Neural progenitor cell (in vitro differentiated cells): ENCODE results near the gene TUFT1. TPM values are rescaled to one million over a fixed set of nuclear protein-coding genes. Genes with fewer than 3 reads are reported as not detected.

ENCODE experiments used
- DNase-seq: peaks from one replicate; pipeline ENCODE4 v3.0.0-alpha.2; 2016; ENCODE audit warnings: low spot score
- H2AFZ ChIP-seq: fragments of 200-600 bp; sonication (generic); replicated peaks from 2 replicates; pipeline ENCODE4 v1.6.1; 2016; ENCODE audit warnings: antibody characterized with exemption
- H3F3A ChIP-seq: fragments of 200-600 bp; sonication (generic); 2 replicates; pipeline ENCODE4 v1.6.1; 2016; ENCODE audit warnings: antibody characterized with exemption, low read depth
- H3K27ac ChIP-seq: fragments of 200-600 bp; sonication (generic); 2 replicates; pipeline ENCODE4 v1.5.1; 2016; ENCODE audit warnings: mild to moderate bottlenecking
- H3K27me3 ChIP-seq: fragments of 200-600 bp; sonication (generic); 2 replicates; pipeline ENCODE4 v1.6.1; 2016; ENCODE audit warnings: mild to moderate bottlenecking, moderate library complexity
- H3K36me3 ChIP-seq: fragments of 200-600 bp; sonication (generic); 2 replicates; pipeline ENCODE4 v1.5.1; 2016
- H3K4me1 ChIP-seq: fragments of 200-600 bp; sonication (generic); 2 replicates; pipeline ENCODE4 v1.6.1; 2016; ENCODE audit warnings: mixed run types
- H3K4me2 ChIP-seq: fragments of 200-600 bp; sonication (generic); 2 replicates; pipeline ENCODE4 v1.6.1; 2016
- H3K4me3 ChIP-seq: fragments of 200-600 bp; sonication (generic); 2 replicates; pipeline ENCODE4 v1.5.1; 2016
- H3K79me2 ChIP-seq: fragments of 200-600 bp; sonication (generic); 2 replicates; pipeline ENCODE4 v1.6.1; 2016; ENCODE audit warnings: low read depth
- H3K9ac ChIP-seq: fragments of 200-600 bp; sonication (generic); 2 replicates; pipeline ENCODE4 v1.6.1; 2016
- H3K9me3 ChIP-seq: fragments of 200-600 bp; sonication (generic); 2 replicates; pipeline ENCODE4 v1.5.1; 2016; ENCODE audit warnings: low read depth
- H4K20me1 ChIP-seq: fragments of 200-600 bp; sonication (generic); 2 replicates; pipeline ENCODE4 v1.6.1; 2016; ENCODE audit warnings: low read depth
- H3K27ac Mint-ChIP-seq: 3 replicates; pipeline ENCODE4 v1.8.0; 2021; ENCODE audit warnings: mixed read lengths
- H3K27me3 Mint-ChIP-seq: 2 replicates; pipeline ENCODE4 v1.8.0; 2022; ENCODE audit warnings: low read depth, mild to moderate bottlenecking, inconsistent platforms, moderate library complexity, mixed read lengths; ENCODE audit not compliant: insufficient read depth
- H3K36me3 Mint-ChIP-seq: 3 replicates; pipeline ENCODE4 v1.8.0; 2021; ENCODE audit warnings: mixed read lengths
- H3K4me1 Mint-ChIP-seq: 3 replicates; pipeline ENCODE4 v1.8.0; 2021; ENCODE audit warnings: mixed read lengths
- H3K4me3 Mint-ChIP-seq: 3 replicates; pipeline ENCODE4 v1.8.0; 2021; ENCODE audit warnings: mild to moderate bottlenecking, moderate library complexity, mixed read lengths
- H3K9me3 Mint-ChIP-seq: 3 replicates; pipeline ENCODE4 v1.8.0; 2020; ENCODE audit warnings: mixed read lengths
- CTCF ChIP-seq: fragments of 200-600 bp; sonication (generic); IDR thresholded peaks from 2 replicates; pipeline ENCODE4 v1.5.1; 2017; ENCODE audit warnings: antibody characterized with exemption, mild to moderate bottlenecking
- EZH2 ChIP-seq: fragments of 200-600 bp; sonication (generic); IDR thresholded peaks from 2 replicates; pipeline ENCODE4 v1.6.1; 2017; ENCODE audit warnings: antibody characterized with exemption, mild to moderate bottlenecking, moderate library complexity
- EZH2phosphoT487 ChIP-seq: fragments of 200-600 bp; sonication (generic); IDR thresholded peaks from 2 replicates; pipeline ENCODE4 v1.6.1; 2017; ENCODE audit warnings: antibody characterized with exemption
- total RNA-seq: library from RNA; depleted of rRNA; stranded (reverse); fragments of >200 nt; gene quantifications from 2 replicates; pipeline ENCODE4 v1.2.3, GENCODE V29; 2015; ENCODE audit warnings: low replicate concordance

Gene TUFT1
- total RNA-seq, 1 donor from 2014 or later, result 9.3 TPM

GRCh38 chr1:151585622-151586021 is 45.5 kb downstream of the TUFT1 start:
- H3K27me3 Mint-ChIP-seq, result peaks cover 2% of the 10 kb centered on the region
- Histone ChIP-seq H3K4me3 (no peak overlapping the region), H3K9me3 (no peaks in the 10 kb centered on the region), H3K36me3 (no peaks in the 10 kb centered on the region), H2AFZ (no peak overlapping the region), H3F3A (no peaks in the 10 kb centered on the region), H3K9ac (no peak overlapping the region), H4K20me1 (no peaks in the 10 kb centered on the region), H3K4me1 (peaks cover 9% of the 10 kb centered on the region), H3K27me3 (no peaks in the 10 kb centered on the region), H3K79me2 (no peaks in the 10 kb centered on the region), H3K27ac (no peak overlapping the region), H3K4me2 (no peak overlapping the region)
- H3K36me3 Mint-ChIP-seq, result peaks cover 2% of the 10 kb centered on the region
- DNase-seq, result no peak
- H3K9me3 Mint-ChIP-seq, result peaks cover 2% of the 10 kb centered on the region
- no peak for TF ChIP-seq EZH2phosphoT487
- no peak for TF ChIP-seq CTCF
- TF ChIP-seq EZH2, result no peak
- H3K27ac Mint-ChIP-seq, result no peak overlapping the region
- no peak overlapping the region for H3K4me3 Mint-ChIP-seq
- H3K4me1 Mint-ChIP-seq, result peaks cover 5% of the 10 kb centered on the region

- Mint-ChIP-seq H3K4me1 (peaks cover 7% of the 10 kb centered on the region), H3K27ac (no peak overlapping the region), H3K4me3 (no peak overlapping the region), H3K9me3 (peaks cover 4% of the 10 kb centered on the region), H3K36me3 (no peaks in the 10 kb centered on the region), H3K27me3 (peaks cover 2% of the 10 kb centered on the region)
- no peaks in the 10 kb centered on the region for H3K79me2 ChIP-seq
- DNase-seq, result no peak
- TF ChIP-seq EZH2 (no peak), EZH2phosphoT487 (no peak), CTCF (no peak)
- H3K27me3 ChIP-seq, result peaks cover 13% of the 10 kb centered on the region
- no peaks in the 10 kb centered on the region for H4K20me1 ChIP-seq
- H3K4me3 ChIP-seq, result no peak overlapping the region
- no peak overlapping the region for H2AFZ ChIP-seq
- no peak overlapping the region for H3K9ac ChIP-seq
- H3K4me2 ChIP-seq, result no peak overlapping the region
- no peaks in the 10 kb centered on the region for H3K9me3 ChIP-seq
- no peaks in the 10 kb centered on the region for H3F3A ChIP-seq
- no peaks in the 10 kb centered on the region for H3K36me3 ChIP-seq
- no peak overlapping the region for H3K27ac ChIP-seq
- peaks cover 6% of the 10 kb centered on the region for H3K4me1 ChIP-seq
These were observed 50.9 kb downstream of the TUFT1 start for GRCh38 chr1:151590961-151591360.

GRCh38 chr1:151593730-151594129 is 53.6 kb downstream of the TUFT1 start:
- peak; percentile 51 for DNase-seq
- TF ChIP-seq EZH2phosphoT487, result no peak
- H3K27ac Mint-ChIP-seq, result no peak overlapping the region

DNA sequence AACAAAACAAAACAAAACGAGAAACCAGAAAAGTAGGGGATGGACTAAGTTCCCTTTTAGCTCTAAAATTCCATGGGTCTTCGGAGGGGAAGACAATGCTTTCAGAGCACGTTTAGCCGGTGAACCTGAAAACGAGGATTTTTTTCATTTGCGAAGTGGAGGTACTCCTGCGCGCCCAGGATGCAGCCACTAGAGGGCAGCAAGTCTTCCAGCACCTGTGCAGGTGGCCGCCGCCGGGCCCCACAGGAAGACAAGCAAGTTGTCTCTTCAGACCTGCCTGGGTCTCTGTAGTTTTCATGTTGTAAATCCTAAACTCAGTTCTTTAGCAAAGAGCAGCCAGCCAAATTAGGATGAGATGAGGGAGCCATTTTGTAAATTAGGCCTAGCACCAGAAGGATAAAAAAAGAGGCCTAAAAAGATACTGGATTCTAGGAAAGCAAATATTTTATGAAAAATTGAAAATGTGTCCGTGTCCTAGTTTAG is 54.1 kb downstream of the TUFT1 start:
- Mint-ChIP-seq H3K36me3 (no peaks in the 10 kb centered on the region), H3K27me3 (peaks cover 4% of the 10 kb centered on the region), H3K4me1 (peaks cover 5% of the 10 kb centered on the region), H3K27ac (no peak overlapping the region), H3K4me3 (peak overlapping the region; percentile 61), H3K9me3 (peaks cover 7% of the 10 kb centered on the region)
- no peaks in the 10 kb centered on the region for H3K36me3 ChIP-seq
- H3K4me3 ChIP-seq, result peak overlapping the region; percentile 46
- no peak for TF ChIP-seq EZH2phosphoT487
- no peak for TF ChIP-seq EZH2
- TF ChIP-seq CTCF, result peak; percentile 98
- no peak overlapping the region for H3K9ac ChIP-seq
- peak; percentile 87 for DNase-seq
- no peaks in the 10 kb centered on the region for H3K79me2 ChIP-seq
- H3K4me1 ChIP-seq, result no peaks in the 10 kb centered on the region
- H4K20me1 ChIP-seq, result no peaks in the 10 kb centered on the region
- H2AFZ ChIP-seq, result peak overlapping the region; percentile 92
- no peaks in the 10 kb centered on the region for H3K9me3 ChIP-seq
- peaks cover 13% of the 10 kb centered on the region for H3K27me3 ChIP-seq
- H3K4me2 ChIP-seq, result peak overlapping the region; percentile 80
- H3K27ac ChIP-seq, result no peak overlapping the region
- H3F3A ChIP-seq, result no peaks in the 10 kb centered on the region

More at GRCh38 chr1:151593730-151594129, 53.6 kb downstream of the TUFT1 start:
- peak overlapping the region; percentile 92 for H2AFZ ChIP-seq
- H3K27me3 ChIP-seq, result peaks cover 13% of the 10 kb centered on the region
- H3K9me3 Mint-ChIP-seq, result peaks cover 4% of the 10 kb centered on the region
- H3K27me3 Mint-ChIP-seq, result peaks cover 4% of the 10 kb centered on the region
- H3K27ac ChIP-seq, result no peak overlapping the region
- H3K4me3 ChIP-seq, result peak overlapping the region; percentile 46
- H3K4me1 Mint-ChIP-seq, result peaks cover 5% of the 10 kb centered on the region
- H4K20me1 ChIP-seq, result no peaks in the 10 kb centered on the region
- no peaks in the 10 kb centered on the region for H3K36me3 ChIP-seq
- peak overlapping the region; percentile 80 for H3K4me2 ChIP-seq
- H3K4me1 ChIP-seq, result no peaks in the 10 kb centered on the region
- H3F3A ChIP-seq, result no peaks in the 10 kb centered on the region
- no peak overlapping the region for H3K9ac ChIP-seq
- no peaks in the 10 kb centered on the region for H3K79me2 ChIP-seq
- H3K36me3 Mint-ChIP-seq, result no peaks in the 10 kb centered on the region
- H3K4me3 Mint-ChIP-seq, result peak overlapping the region; percentile 61
- H3K9me3 ChIP-seq, result no peaks in the 10 kb centered on the region
